ENCODE measurements around the gene MEIS2. TPM values are rescaled to one million over a fixed set of nuclear protein-coding genes. Genes with fewer than 3 reads are reported as not detected.

MEIS2 gene
- total RNA-seq, 1 donor from 2014 or later, result 20.7 TPM

GRCh38 chr15:37130356-37130755, 30.0 kb upstream of the MEIS2 start:
- intact Hi-C loops (cut with DNase I), result loop anchor here (10.0 kb wide), 1 partner anchor 246 kb away; no protein-coding TSS in a partner anchor
- Histone ChIP-seq H3K27ac (no peak overlapping the region), H3K27me3 (ENCODE audit: low read depth) (peaks cover 11% of the 10 kb centered on the region), H3K36me3 (no peaks in the 10 kb centered on the region), H3K4me3 (no peak overlapping the region), H3K9me3 (no peaks in the 10 kb centered on the region), H3K4me1 (no peaks in the 10 kb centered on the region)
- TF ChIP-seq CTCF (IDR thresholded peaks at IDR 0.05), result no peak
- DNase-seq, result no peak
- ATAC-seq, result no peak

DNA sequence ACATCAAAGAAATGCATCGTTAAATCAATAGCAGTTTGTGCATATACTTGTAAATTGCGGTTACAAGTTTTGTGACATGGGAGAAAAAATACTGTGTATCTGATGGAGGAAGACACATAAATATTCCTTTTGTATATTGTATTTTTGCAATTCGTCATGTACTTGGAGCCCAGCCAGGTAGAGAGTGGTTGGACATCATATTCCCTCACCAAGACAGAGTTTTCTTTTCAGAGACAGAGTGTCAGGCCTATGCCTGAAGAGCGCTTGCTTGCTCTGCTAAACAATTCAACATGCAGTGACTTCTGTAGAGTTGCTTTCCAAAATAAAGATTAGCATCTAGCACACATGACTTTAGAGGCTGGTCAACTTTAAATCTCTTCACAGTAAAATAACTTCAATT, 24.8 kb upstream of the MEIS2 start:
- Histone ChIP-seq H3K27ac (no peak overlapping the region), H3K9me3 (no peaks in the 10 kb centered on the region), H3K36me3 (no peaks in the 10 kb centered on the region), H3K4me1 (no peaks in the 10 kb centered on the region), H3K4me3 (no peak overlapping the region), H3K27me3 (ENCODE audit: low read depth) (peaks cover 10% of the 10 kb centered on the region)
- intact Hi-C loops (cut with DNase I), result no loop called here
- TF ChIP-seq CTCF (IDR thresholded peaks at IDR 0.05), result no peak
- ATAC-seq (no peak), DNase-seq (no peak)

DNA sequence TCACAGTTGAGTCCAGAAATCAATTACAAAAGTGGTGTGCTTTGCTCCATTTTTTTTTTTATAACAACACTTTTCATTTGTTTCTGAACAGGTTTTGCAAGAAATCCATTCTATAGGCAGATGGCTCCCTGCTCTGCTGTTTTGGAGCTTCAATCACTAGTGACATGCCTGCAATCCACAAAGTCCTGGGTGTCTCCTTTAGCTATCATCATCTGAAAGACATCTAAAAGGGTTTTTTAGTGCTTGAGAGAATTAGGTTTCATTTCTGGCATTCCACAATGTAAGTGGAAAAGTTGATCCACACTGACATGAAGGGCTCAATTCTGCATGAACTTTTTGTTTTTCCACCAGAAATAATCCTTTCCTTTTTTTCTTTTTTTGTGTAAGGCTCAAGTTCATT, 24.0 kb upstream of the MEIS2 start:
- Histone ChIP-seq H3K4me3 (no peak overlapping the region), H3K36me3 (no peaks in the 10 kb centered on the region), H3K4me1 (no peaks in the 10 kb centered on the region), H3K9me3 (no peaks in the 10 kb centered on the region), H3K27ac (no peak overlapping the region), H3K27me3 (ENCODE audit: low read depth) (peaks cover 2% of the 10 kb centered on the region)
- DNase-seq, result no peak
- no peak for TF ChIP-seq CTCF (IDR thresholded peaks at IDR 0.05)
- ATAC-seq, result no peak
- intact Hi-C loops (cut with DNase I), result no loop called here

DNA sequence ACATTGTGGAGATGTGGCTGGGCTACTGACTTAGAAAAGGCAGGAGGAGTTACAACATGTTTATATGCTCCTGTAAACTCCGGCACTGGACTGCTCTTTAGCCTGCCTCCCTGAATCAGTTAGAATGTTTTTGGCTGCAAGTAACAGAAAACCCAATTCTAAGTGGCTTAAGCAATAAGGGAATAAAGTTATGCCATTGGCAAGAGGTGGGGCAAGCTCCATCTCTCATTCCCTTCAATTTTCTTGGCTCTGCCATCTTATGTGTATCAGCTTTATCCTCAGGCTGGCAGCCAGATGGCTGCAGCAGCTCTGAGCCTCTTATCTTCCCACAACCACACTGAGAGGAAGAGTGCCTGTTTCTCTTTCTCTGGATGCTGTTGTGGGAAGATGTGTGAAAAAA, 22.4 kb upstream of the MEIS2 start:
- Histone ChIP-seq H3K4me1 (no peaks in the 10 kb centered on the region), H3K9me3 (no peaks in the 10 kb centered on the region), H3K27ac (no peak overlapping the region), H3K4me3 (no peak overlapping the region), H3K36me3 (no peaks in the 10 kb centered on the region), H3K27me3 (ENCODE audit: low read depth) (no peaks in the 10 kb centered on the region)
- intact Hi-C loops (cut with DNase I), result no loop called here
- ATAC-seq (no peak), DNase-seq (no peak)
- TF ChIP-seq CTCF (IDR thresholded peaks at IDR 0.05), result no peak

GRCh38 chr15:37121492-37121891, 21.1 kb upstream of the MEIS2 start:
- TF ChIP-seq CTCF (IDR thresholded peaks at IDR 0.05), result no peak
- DNase-seq (no peak), ATAC-seq (no peak)
- H3K36me3 ChIP-seq, result no peaks in the 10 kb centered on the region
- H3K4me3 ChIP-seq, result no peak overlapping the region
- H3K27me3 ChIP-seq (ENCODE audit: low read depth), result no peaks in the 10 kb centered on the region
- H3K4me1 ChIP-seq, result no peaks in the 10 kb centered on the region
- intact Hi-C loops (cut with DNase I), result no loop called here
- H3K9me3 ChIP-seq, result no peaks in the 10 kb centered on the region
- H3K27ac ChIP-seq, result no peak overlapping the region

- H3K4me1 ChIP-seq, result no peaks in the 10 kb centered on the region
- no peak for TF ChIP-seq CTCF (IDR thresholded peaks at IDR 0.05)
- peaks cover 12% of the 10 kb centered on the region for H3K27me3 ChIP-seq (ENCODE audit: low read depth)
- intact Hi-C loops (cut with DNase I), result no loop called here
- H3K27ac ChIP-seq, result no peak overlapping the region
- DNase-seq, result no peak
- no peaks in the 10 kb centered on the region for H3K36me3 ChIP-seq
- no peaks in the 10 kb centered on the region for H3K9me3 ChIP-seq
- ATAC-seq, result no peak
- H3K4me3 ChIP-seq, result no peak overlapping the region
These were observed 16.7 kb upstream of the MEIS2 start for GRCh38 chr15:37117030-37117429.
